HG02610 (cell line): ENCODE data around the gene MBD6.

Experiments
- ATAC-seq: cut with Tn5 transposase; IDR thresholded peaks from one replicate; pipeline ENCODE4 v1.9.1; 2021; ENCODE audit warnings: mild to moderate bottlenecking, moderate library complexity; ENCODE audit not compliant: unreplicated experiment

Gene MBD6, protein sequence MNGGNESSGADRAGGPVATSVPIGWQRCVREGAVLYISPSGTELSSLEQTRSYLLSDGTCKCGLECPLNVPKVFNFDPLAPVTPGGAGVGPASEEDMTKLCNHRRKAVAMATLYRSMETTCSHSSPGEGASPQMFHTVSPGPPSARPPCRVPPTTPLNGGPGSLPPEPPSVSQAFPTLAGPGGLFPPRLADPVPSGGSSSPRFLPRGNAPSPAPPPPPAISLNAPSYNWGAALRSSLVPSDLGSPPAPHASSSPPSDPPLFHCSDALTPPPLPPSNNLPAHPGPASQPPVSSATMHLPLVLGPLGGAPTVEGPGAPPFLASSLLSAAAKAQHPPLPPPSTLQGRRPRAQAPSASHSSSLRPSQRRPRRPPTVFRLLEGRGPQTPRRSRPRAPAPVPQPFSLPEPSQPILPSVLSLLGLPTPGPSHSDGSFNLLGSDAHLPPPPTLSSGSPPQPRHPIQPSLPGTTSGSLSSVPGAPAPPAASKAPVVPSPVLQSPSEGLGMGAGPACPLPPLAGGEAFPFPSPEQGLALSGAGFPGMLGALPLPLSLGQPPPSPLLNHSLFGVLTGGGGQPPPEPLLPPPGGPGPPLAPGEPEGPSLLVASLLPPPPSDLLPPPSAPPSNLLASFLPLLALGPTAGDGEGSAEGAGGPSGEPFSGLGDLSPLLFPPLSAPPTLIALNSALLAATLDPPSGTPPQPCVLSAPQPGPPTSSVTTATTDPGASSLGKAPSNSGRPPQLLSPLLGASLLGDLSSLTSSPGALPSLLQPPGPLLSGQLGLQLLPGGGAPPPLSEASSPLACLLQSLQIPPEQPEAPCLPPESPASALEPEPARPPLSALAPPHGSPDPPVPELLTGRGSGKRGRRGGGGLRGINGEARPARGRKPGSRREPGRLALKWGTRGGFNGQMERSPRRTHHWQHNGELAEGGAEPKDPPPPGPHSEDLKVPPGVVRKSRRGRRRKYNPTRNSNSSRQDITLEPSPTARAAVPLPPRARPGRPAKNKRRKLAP

DNA sequence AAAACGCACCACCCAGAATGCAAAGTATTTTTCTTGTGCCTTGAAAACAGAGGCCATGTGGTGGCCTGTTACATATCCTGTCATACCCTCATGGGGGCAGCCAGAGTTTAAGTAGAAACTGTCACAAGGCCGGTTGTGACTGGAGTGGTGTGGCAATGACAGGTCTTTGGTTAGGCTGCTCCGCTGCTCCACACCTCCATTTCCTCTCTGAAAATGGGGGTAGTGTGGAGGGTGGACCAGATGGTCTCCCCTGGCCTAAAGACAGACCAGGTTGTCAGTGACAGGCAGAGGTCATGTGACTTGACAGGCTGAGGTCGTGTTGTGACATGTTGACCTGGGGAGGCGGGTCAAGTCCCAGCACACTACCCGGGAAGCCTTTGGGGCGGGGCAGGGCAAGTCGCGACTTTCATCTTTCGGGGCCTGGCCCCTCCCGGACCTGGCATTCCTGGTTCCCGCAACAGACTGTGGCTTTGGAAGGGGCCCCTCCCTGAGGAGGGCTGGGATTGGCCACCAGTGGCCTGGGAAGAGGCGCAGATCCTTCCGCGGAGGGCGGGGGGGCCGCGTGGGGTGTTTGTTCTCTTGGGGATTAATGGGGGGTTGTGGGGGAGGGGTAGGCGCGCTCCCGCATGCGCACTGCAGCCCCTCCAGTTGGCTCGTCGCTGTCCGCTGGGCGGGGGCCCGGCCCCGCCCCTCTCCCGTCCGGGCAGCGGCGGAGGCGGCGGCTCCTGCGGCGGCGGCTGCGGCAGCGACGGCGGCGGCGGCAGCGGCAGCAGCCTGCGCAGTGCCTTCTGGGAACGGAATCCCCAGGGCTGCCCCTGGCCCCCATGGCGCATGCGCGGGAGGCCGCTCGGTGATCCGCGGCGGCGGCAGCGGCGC is at the start of gene MBD6:
MBD6 (plus strand) TSS at position 814 of the 876 bp plus-strand sequence. CDS start 1,480 bp downstream, outside the sequence.
- peak; percentile 28 for ATAC-seq

DNA sequence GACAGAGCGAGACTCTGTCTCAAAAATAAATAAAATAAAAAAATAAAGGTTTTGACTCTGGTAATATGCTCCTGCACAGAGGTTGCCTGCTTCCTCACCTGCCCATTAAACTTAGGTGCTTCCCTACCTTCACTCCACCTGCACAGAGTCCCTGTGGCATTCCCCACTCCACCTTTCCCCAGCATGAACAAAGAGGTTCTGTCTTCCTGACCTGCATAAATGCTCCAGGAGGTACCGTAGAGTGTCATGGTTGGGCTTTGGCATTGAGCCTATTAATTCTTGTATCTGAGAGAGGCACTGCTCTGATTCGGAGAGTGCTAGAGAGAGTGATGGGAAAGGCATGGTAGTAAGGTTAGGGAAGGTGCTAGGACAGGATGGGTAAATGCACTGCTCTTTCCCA is 49.2 kb upstream of the MBD6 start:
- ATAC-seq = no peak

DNA sequence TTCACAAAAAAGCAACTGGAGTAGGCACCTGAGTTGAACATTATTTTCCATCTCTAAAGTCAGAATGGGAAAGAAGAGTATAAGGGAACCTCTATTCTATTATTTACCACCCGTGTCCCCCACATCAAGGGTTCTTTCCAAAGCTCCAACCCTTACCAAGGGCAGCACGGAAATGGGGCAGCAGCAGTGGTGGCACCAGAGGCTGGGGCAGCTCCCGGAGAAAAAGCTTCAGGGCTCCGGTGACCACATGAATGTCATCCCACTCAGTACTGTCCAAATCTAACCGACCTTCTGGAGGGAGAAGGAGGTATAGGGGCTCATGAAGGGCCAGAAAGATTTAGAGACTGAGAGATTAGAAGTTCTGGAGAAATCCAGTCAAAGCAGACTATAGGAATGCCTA is 48.7 kb upstream of the MBD6 start:
- no peak for ATAC-seq

DNA sequence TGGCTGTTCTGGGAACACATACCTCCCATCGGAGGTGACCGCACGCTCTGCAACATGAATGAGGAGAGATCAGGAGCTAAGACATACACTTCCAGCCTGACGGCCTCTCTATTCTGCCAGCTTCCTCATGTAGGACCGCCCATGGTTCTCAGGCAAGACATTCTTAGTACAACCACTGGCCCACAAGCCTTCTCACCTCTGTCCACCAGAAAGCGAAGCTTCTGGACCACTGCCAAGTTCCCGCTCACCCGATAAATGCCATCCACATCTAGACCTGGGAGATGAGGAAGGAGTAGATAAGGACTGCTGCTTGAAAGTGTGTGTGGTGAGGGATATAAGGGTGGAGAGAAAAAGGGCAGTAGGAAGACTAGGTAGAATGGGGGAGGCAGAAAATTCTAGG is 48.2 kb upstream of the MBD6 start:
- ATAC-seq = no peak

DNA sequence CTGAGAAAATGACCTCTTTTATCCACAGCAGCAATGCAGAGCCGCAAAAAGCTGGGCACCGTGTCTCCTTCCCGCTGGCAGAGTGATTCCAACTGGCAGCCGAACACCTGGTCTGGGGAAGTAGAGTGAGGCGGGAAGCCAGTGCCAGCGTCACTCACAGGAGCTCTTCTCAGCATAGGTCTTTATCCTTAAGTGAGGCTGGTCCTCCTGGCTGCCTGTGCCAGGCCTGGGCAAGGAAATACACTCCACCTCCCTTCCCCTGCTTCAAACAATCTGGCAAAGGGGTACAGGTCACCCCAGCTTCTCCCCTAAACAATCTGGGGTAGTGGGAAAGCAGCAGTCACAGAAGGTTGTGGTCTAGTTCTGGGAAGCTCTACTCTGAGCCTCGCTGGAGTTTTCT is 47.8 kb upstream of the MBD6 start:
- no peak for ATAC-seq

DNA sequence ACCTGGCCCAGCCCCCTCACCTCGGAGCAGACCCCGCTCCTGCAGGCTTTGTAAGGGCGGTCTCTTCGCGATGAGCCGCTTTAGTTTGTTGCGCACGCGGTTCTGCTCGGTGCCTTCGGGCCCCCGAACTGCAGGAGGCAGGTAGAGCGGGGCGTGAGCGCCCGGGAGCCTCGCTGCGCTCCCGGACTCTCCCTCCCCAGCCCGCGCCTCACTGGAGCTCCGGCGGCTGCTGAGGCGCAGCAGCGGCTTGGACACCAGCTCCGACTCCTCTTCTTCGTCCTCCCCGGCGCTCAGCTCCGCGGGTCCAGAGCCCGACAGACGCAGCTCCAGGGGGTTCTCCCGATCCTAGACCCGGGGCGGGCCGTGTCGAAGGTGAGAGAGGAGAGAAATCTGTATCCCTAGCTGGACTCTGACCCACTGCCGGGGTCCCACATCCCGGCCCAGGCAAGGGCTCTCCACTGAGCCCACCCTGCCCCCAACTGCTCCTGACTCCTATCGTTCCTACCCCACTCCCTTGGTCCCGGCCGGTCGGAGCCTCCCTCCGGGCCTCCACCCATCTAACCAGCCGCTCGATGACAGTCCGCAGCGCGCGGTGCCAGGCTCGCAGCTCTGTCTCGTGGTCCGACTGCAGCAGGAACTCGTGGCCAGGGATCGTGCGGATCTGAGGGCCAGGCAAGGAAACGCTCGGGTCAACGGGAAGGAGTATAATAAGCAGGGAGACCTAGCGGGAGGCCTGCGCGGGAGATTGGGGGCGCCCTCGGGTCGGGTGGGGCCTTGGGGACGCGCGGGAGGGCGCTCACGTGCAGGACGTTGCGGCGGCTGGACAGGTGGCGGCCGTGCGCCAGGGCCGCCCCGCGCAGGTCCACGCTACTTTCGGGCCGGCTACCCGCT is 47.1 kb upstream of the MBD6 start:
- no peak for ATAC-seq

DNA sequence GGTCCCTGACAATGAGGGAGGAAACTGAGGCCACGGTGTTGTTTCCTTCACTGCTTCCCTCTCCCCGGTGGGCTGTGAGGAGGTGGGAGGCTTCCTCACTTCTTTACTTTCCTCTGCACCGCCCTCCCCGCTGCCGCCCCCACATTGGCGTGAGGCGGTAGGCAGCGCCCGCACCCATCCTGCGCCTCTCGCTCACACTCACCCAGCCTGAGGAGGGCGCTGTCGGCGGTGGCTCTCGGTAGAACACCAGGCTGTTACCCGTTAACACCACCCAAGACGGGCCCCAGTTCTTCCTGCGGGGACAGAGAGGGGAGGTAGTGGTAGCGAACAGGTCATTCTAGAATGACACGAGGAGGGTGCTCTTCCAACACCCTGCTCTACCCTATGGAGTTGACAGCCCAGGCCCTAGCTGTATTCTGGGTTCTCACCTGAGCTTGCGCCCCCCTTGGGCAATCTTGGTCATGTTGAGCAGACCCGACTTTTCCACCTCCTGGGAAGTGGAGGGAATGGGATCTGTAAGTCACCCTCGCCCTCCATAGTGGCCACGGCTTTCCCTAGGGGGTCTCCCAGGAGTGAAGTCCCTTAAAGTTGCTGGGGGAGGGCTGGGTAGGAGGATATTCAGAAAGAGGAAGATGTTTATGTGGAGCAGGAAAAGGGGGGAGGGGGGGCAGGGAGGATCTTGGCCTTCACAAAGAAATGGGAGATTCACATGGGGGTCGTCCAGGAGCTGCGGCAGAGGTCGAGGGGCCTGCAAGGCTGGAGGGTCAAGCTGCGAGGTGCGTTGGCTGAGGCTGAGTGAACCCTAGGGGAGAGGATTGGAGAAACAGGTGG is 46.2 kb upstream of the MBD6 start:
- ATAC-seq = no peak

DNA sequence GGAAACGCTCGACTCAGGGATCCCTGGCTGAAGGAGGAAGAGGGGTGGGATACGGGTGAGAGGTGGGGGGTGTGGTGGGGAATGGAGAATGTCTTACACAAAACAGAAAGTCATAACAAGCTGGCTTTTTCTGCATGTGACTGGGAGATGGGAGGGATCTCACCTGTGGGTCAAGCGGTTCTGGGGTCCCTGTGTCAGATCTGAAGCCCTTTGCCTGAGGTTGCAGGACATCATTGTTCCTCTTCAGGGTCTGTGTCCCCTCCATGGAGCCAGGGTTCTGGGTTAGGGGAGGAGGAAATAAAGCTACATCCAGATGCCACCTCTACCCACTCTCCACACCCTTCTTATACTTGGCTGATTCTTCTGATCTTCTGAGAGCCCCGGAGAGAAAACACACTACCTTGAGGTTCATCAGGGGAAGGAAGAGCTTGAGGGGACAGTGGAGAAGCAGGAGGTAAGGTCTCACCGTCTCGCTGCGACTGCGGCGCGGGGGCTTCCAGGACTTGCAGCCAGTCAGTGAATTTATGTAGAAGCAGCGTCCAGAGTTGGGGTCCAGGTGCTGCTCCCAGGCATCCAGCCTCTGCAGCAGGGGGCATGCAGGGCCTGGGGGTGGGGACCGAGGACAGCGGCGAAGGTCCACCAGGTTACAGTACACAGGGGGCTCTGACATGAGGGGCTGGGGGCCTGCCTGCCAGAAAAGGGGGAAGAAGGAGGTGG is 45.5 kb upstream of the MBD6 start:
- no peak for ATAC-seq

DNA sequence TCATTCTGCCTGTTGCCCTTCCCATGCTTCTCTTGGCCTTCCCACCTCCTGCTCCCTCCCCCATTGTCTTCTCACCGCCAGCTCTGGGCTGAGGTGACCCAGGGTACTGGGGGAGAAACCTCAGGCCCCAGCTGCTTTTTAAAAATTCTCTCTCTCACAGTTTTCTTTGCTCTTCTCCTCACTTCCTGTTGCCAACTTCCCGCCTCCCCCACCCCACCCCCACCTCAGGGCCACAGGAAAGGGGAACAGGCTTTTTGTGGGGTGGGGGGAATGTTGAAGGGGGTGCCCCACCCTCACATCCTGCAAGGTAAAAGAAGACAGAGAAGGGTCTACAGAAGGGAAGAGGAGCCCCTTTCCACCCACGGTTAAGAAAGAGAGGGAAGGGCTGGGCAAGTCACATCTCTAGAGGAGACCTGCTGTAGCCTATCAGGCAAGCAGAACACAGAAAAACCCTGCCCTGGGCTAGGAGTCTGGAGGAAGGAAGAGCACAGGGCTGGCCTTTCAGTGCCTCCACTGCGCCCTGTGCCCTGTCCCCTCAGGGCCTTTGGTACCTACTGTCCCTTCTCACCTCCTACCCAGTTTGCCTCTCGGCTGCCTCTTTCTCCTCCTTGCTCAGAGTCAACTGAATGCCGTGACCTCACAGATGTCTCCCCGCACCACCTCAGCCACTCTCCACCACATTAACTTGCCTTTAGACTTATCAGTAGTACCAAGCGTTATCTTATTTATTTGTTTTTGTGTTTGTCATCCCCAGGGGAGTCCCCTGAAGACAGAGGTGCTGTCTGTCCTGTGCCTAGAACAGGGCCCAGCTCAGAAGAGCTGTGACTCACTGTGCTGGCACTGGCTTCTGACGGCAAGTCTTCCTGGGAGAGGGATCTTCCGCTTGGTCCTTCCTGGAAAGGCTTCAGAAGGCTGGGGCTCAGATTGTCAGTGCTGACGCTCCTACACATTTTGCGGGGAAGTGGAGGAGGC is 44.6 kb upstream of the MBD6 start:
- peak; percentile 35 for ATAC-seq

DNA sequence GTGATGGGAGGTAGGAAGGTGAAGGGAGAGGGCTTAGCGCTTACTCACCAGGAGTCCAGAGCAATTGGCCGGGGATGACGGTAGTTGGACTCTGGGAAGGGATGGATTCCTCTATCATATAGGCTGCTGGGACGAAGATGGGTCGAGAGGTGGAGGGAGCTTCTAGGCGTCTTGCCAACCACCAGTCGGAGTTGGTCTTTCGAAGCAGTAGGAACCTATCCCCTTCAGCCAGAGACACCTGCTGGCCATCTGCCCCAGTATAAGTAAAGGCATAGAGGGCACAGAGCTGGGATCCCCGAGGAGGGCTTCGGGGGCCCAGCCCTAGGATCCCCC is 43.6 kb upstream of the MBD6 start:
- no peak for ATAC-seq

DNA sequence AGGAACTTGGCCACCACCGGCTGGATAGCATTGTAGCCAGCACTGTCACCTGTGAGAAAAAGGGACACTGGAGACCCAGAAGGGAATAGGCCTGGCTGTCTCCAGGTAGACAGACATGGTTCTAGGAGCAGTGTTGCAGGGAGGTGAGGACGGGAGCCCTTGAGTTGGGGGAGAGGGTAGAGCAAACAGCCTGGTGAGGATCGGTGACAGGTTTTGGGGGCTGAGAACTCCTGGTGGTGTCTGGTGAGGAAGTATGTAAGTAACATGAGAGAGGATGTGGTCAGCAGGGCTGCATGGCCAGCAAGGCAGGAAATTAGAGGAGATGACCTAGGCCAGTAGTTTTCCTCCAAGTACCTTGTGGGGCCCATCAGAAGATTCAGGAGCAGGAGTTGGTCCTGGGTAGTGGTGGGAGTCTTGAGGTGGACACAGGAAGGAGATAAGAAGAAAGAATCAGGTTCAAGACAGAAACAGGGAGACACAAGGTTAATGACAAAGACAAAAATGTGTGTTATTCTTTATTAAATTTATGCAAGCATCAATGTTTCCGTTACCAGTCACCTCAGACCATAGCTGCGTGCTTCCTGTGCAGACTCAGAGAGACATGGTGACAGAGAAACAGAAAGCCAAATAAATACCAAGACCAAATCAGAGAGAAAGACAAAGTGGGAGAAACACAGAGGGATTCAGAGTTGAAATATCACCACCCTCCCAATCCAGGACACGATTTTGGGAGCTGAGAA is 43.1 kb upstream of the MBD6 start, which contains the start of gene ARHGAP9:
ARHGAP9 (minus strand) TSS at position 491 of the 740 bp plus-strand sequence; CDS start at position 31, 460 bp downstream.
- peak; percentile 42 for ATAC-seq

DNA sequence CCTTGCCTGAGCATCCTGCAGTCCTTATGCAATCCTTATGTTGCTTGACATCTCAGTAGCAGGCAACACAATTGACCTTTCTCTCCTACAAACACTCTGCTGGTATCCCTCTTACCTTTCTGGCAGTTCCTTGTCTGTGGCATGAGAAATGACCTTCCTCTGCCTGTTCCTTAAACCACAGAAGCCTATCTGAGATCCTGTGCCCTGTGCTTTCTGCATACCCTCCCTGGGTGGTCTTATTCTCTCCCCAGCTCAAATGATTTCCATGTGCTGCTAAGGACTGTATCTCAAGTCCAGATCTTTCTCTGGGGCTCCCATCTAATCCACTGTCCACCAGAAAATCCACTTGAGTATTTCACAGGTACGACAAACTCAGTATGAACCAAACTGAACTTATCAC is 41.0 kb upstream of the MBD6 start:
- no peak for ATAC-seq

DNA sequence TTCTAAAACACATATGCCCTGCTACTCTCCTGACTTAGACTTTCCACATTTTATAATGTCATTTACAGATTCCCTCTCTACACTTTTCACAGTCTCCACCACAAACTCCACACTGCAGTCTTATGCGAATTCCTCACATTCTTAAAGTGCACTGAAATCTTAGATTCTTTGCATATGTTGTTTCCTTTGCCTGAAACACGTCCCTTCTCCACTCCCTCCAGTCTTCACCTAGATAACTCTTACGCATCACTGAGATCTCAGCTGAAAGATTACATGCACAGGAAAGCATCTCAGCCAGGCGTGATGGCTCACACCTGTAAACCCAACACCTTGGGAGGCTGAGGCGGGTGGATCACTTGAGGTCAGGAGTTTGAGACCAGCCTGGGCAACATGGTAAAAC is 39.2 kb upstream of the MBD6 start:
- no peak for ATAC-seq

DNA sequence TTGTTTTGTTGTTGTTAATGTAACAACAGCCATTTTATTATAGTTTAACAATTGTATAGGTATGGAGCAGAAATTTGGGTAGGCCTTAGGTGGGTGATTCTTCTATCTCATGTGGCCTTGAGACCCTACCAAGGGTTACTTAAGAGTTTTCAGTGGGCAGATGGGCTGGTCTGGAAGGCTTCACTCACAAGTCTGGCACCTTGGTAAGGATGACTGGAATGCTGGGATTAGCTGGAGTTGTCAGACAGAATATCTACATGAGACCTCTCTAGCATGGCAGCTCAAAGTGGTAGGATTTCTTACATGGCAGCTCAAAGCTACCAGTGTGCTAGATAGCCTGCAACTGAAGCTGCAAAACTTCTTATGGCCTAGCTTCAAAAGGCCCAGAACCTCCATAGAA is 36.9 kb upstream of the MBD6 start:
- ATAC-seq = no peak

DNA sequence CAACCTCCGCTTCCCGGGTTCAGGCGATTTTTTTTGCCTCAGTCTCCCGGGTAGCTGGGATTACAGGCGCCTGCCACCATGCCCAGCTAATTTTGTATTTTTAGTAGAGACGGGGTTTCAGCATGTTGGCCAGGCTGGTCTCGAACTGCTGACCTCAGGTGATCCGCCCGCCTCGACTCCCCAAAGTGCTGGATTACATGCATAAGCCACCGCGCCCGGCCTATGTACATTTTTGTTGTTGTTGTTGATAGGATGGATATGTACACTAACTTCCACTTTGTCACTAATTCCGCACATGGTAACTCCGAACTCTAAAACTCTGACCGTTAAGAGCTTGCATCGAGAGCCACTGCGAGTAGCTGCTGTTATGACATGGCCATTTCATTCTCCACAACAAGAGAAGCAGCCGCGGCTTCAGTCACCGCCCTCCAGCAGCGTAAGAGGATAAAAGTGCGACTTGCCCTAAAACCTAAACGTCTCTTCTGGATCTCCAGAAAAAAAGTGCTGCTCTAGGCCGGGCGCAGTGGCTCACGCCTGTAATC is 35.5 kb upstream of the MBD6 start:
- ATAC-seq = no peak
